DOHH2 (cell line): ENCODE measurements around the gene PLXNA1.

ENCODE experiments used
- H3F3A ChIP-seq: fragments of 200-600 bp; sonication (generic), shearing (Covaris generic); 2 replicates; pipeline ENCODE4 v1.6.0; 2016; ENCODE audit warnings: antibody characterized with exemption, mild to moderate bottlenecking; ENCODE audit not compliant: control insufficient read depth, insufficient read depth
- H3K27ac ChIP-seq: fragments of 200-600 bp; sonication (generic); 2 replicates; pipeline ENCODE4 v1.5.1; 2014; ENCODE audit warnings: low read depth, mild to moderate bottlenecking, low read length, moderate library complexity
- H3K27me3 ChIP-seq: fragments of 200-600 bp; sonication (generic); 2 replicates; pipeline ENCODE4 v1.6.1; 2014; ENCODE audit warnings: mild to moderate bottlenecking, low read length, mixed read lengths; ENCODE audit not compliant: control insufficient read depth
- H3K36me3 ChIP-seq: fragments of 200-600 bp; sonication (generic); 2 replicates; pipeline ENCODE4 v1.6.1; 2014; ENCODE audit warnings: mild to moderate bottlenecking, low read length, moderate library complexity, mixed read lengths; ENCODE audit not compliant: control insufficient read depth
- H3K4me1 ChIP-seq: fragments of 200-600 bp; sonication (generic); 2 replicates; pipeline ENCODE4 v1.6.1; 2014; ENCODE audit warnings: mild to moderate bottlenecking, low read length, mixed read lengths; ENCODE audit not compliant: control insufficient read depth
- H3K4me2 ChIP-seq: fragments of 200-600 bp; sonication (generic); 2 replicates; pipeline ENCODE4 v1.6.0; 2014; ENCODE audit warnings: mild to moderate bottlenecking, low read length, moderate library complexity
- H3K4me3 ChIP-seq: fragments of 200-600 bp; sonication (generic); 2 replicates; pipeline ENCODE4 v1.5.1; 2014; ENCODE audit warnings: mild to moderate bottlenecking, low read length, mixed read lengths
- H3K79me2 ChIP-seq: fragments of 200-600 bp; sonication (generic); 2 replicates; pipeline ENCODE4 v1.6.1; 2014; ENCODE audit warnings: mild to moderate bottlenecking, low read length, mixed read lengths; ENCODE audit not compliant: control insufficient read depth
- H3K9me2 ChIP-seq: fragments of 200-600 bp; sonication (generic); replicated peaks from 2 replicates; pipeline ENCODE4 v1.6.1; 2014; ENCODE audit warnings: mild to moderate bottlenecking, low read length, mixed read lengths; ENCODE audit not compliant: control insufficient read depth
- H3K9me3 ChIP-seq: fragments of 200-600 bp; sonication (generic); 2 replicates; pipeline ENCODE4 v1.6.1; 2014; ENCODE audit warnings: antibody characterized with exemption, low read length, mixed read lengths; ENCODE audit not compliant: control insufficient read depth, insufficient read depth
- H4K20me1 ChIP-seq: fragments of 200-600 bp; sonication (generic); 2 replicates; pipeline ENCODE4 v1.6.0; 2014; ENCODE audit warnings: low read depth, mild to moderate bottlenecking, antibody characterized with exemption, low read length, moderate library complexity; ENCODE audit not compliant: control insufficient read depth, insufficient read depth
- CTCF ChIP-seq: fragments of 200-600 bp; sonication (generic); IDR thresholded peaks from one replicate; pipeline ENCODE4 v1.5.1; 2014; ENCODE audit warnings: antibody characterized with exemption, mild to moderate bottlenecking, low read depth, low read length; ENCODE audit not compliant: poor library complexity, severe bottlenecking
- EZH2phosphoT487 ChIP-seq: fragments of 200-600 bp; sonication (generic); IDR thresholded peaks from 2 replicates; pipeline ENCODE4 v1.6.1; 2017; ENCODE audit warnings: borderline replicate concordance, mild to moderate bottlenecking, antibody characterized with exemption, low read length, moderate library complexity, mixed read lengths

PLXNA1 gene

GRCh38 chr3:127022849-127023248, 39.9 kb downstream of the PLXNA1 start:
- no peaks in the 10 kb centered on the region for H4K20me1 ChIP-seq
- no peak overlapping the region for H3K4me2 ChIP-seq
- no peak overlapping the region for H3K27ac ChIP-seq
- no peaks in the 10 kb centered on the region for H3K27me3 ChIP-seq
- H3K9me2 ChIP-seq = no peaks in the 10 kb centered on the region
- no peaks in the 10 kb centered on the region for H3K9me3 ChIP-seq
- no peaks in the 10 kb centered on the region for H3K4me1 ChIP-seq
- H3K4me3 ChIP-seq = no peak overlapping the region
- TF ChIP-seq CTCF (no peak), EZH2phosphoT487 (no peak)
- H3K36me3 ChIP-seq = no peaks in the 10 kb centered on the region
- no peaks in the 10 kb centered on the region for H3K79me2 ChIP-seq
- H3F3A ChIP-seq = no peaks in the 10 kb centered on the region

GRCh38 chr3:127025456-127025855, 42.5 kb downstream of the PLXNA1 start:
- TF ChIP-seq EZH2phosphoT487 = no peak
- no peak for TF ChIP-seq CTCF
- no peak overlapping the region for H3K4me2 ChIP-seq
- no peak overlapping the region for H3K27ac ChIP-seq
- H3K4me1 ChIP-seq = no peaks in the 10 kb centered on the region
- H3K9me3 ChIP-seq = no peaks in the 10 kb centered on the region
- no peaks in the 10 kb centered on the region for H3F3A ChIP-seq
- no peaks in the 10 kb centered on the region for H3K9me2 ChIP-seq
- no peaks in the 10 kb centered on the region for H4K20me1 ChIP-seq
- H3K79me2 ChIP-seq = no peaks in the 10 kb centered on the region
- H3K4me3 ChIP-seq = no peak overlapping the region
- no peaks in the 10 kb centered on the region for H3K27me3 ChIP-seq
- no peaks in the 10 kb centered on the region for H3K36me3 ChIP-seq

GRCh38 chr3:127026036-127026435, 43.1 kb downstream of the PLXNA1 start:
- Histone ChIP-seq H3K27ac (no peak overlapping the region), H3K9me2 (no peaks in the 10 kb centered on the region), H3K79me2 (no peaks in the 10 kb centered on the region), H3K36me3 (no peaks in the 10 kb centered on the region), H4K20me1 (no peaks in the 10 kb centered on the region), H3K4me3 (no peak overlapping the region), H3K4me2 (no peak overlapping the region), H3K27me3 (no peaks in the 10 kb centered on the region), H3K4me1 (no peaks in the 10 kb centered on the region), H3K9me3 (no peaks in the 10 kb centered on the region), H3F3A (no peaks in the 10 kb centered on the region)
- TF ChIP-seq CTCF = no peak
- TF ChIP-seq EZH2phosphoT487 = no peak

GRCh38 chr3:127026661-127027060, 43.7 kb downstream of the PLXNA1 start:
- Histone ChIP-seq H3F3A (no peaks in the 10 kb centered on the region), H3K4me3 (no peak overlapping the region), H3K4me2 (no peak overlapping the region), H3K9me3 (no peaks in the 10 kb centered on the region), H3K9me2 (no peaks in the 10 kb centered on the region), H3K27me3 (no peaks in the 10 kb centered on the region), H3K27ac (no peak overlapping the region), H3K4me1 (no peaks in the 10 kb centered on the region), H3K36me3 (no peaks in the 10 kb centered on the region), H3K79me2 (no peaks in the 10 kb centered on the region), H4K20me1 (no peaks in the 10 kb centered on the region)
- TF ChIP-seq CTCF (no peak), EZH2phosphoT487 (no peak)
